ENCODE measurements around the gene COL6A2. TPM values are rescaled to one million over a fixed set of nuclear protein-coding genes. Genes with fewer than 3 reads are reported as not detected.
"Not testable (repeated sequence)": the region's sequence is repeated elsewhere in the genome, so short reads cannot be mapped to it uniquely, and the experiment has no call there.

Gene COL6A2
- total and polyA plus RNA-seq, 4 donors = 88.8 to 466 (median 185) TPM

GRCh38 chr21:46054031-46054430 lies 43.9 kb upstream of the COL6A2 start:
- no peak for DNase-seq (ENCODE audit: low read depth in 4 of 6, low spot score in 6 of 6)
- 90% methylated on average over 4 of the region's 10 CpGs for WGBS (ENCODE audit: insufficient coverage)

DNA sequence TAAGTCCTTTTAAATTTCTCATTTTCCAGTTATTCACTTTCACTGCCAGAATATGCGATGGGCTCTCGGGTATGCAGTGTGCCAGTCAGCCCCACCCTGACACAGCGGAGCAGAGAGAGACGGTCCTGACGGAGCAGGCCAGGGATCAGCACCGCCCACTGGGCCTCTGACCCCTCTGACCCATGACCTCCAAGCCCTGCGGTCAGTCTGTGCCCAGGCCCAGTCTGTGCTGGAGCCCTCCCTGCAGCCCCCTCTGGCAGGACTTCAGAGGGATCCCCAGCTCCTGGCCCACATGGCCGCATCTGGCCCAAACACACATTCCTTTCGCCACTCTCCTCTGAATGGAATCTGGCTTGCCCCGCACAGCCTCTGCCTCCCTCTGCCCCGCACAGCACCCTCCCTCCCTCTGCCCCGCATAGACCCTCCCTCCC lies 43.4 kb upstream of the COL6A2 start:
- H3K4me1 ChIP-seq (ENCODE audit: control insufficient read depth, insufficient read depth, low read length) = peaks cover 31% of the 10 kb centered on the region
- H3K27me3 ChIP-seq (ENCODE audit: control insufficient read depth, insufficient read depth, low read length) = peaks cover 3% of the 10 kb centered on the region
- WGBS (ENCODE audit: insufficient coverage) = 42% methylated on average over 10 of the region's 12 CpGs
- H3K9me3 ChIP-seq (ENCODE audit: control insufficient read depth, insufficient read depth, low read length) = no peaks in the 10 kb centered on the region
- H3K36me3 ChIP-seq (ENCODE audit: control insufficient read depth, insufficient read depth, low read length) = no peaks in the 10 kb centered on the region
- H3K4me3 ChIP-seq (ENCODE audit: low read depth, low read length) = no peak overlapping the region
- H3K27ac ChIP-seq (ENCODE audit: low read depth, low read length) = no peak overlapping the region
- DNase-seq (ENCODE audit: low read depth in 4 of 6, low spot score in 6 of 6) = no peak

More at GRCh38 chr21:46054031-46054430, 43.9 kb upstream of the COL6A2 start:
- H3K4me3 ChIP-seq (ENCODE audit: low read depth, low read length) = no peak overlapping the region
- H3K9me3 ChIP-seq (ENCODE audit: control insufficient read depth, insufficient read depth, low read length) = no peaks in the 10 kb centered on the region
- H3K36me3 ChIP-seq (ENCODE audit: control insufficient read depth, insufficient read depth, low read length) = no peaks in the 10 kb centered on the region
- H3K4me1 ChIP-seq (ENCODE audit: control insufficient read depth, insufficient read depth, low read length) = peaks cover 35% of the 10 kb centered on the region
- no peak overlapping the region for H3K27ac ChIP-seq (ENCODE audit: low read depth, low read length)
- peaks cover 3% of the 10 kb centered on the region for H3K27me3 ChIP-seq (ENCODE audit: control insufficient read depth, insufficient read depth, low read length)

DNA sequence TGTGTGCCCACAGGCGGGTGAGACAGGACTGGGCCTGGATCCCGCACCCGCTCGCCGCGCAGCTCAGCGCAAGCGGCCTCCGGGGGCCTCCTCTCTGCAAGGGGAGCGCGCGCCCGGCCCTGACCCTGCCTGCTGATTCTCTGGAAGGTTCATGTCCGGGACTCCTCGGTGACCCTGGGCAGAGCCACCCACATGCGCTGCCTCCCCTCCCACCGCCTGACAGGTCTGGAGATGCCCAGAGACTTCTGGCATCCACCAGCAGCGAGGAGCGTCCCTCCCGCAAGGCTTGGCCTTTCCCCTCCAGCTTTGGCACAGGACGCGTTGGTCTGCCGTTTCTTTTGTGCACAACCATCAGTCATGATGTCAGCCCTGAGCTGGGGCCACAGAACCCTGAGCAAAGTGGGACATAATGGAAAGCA lies 42.0 kb upstream of the COL6A2 start:
- H3K9me3 ChIP-seq (ENCODE audit: control insufficient read depth, insufficient read depth, low read length) = no peaks in the 10 kb centered on the region
- H3K36me3 ChIP-seq (ENCODE audit: control insufficient read depth, insufficient read depth, low read length) = no peaks in the 10 kb centered on the region
- peaks cover 19% of the 10 kb centered on the region for H3K4me1 ChIP-seq (ENCODE audit: control insufficient read depth, insufficient read depth, low read length)
- 61% methylated on average over 23 of the region's 23 CpGs for WGBS (ENCODE audit: insufficient coverage)
- no peak overlapping the region for H3K27ac ChIP-seq (ENCODE audit: low read depth, low read length)
- peaks cover 3% of the 10 kb centered on the region for H3K27me3 ChIP-seq (ENCODE audit: control insufficient read depth, insufficient read depth, low read length)
- no peak for DNase-seq (ENCODE audit: low read depth in 4 of 6, low spot score in 6 of 6)
- H3K4me3 ChIP-seq (ENCODE audit: low read depth, low read length) = no peak overlapping the region

DNA sequence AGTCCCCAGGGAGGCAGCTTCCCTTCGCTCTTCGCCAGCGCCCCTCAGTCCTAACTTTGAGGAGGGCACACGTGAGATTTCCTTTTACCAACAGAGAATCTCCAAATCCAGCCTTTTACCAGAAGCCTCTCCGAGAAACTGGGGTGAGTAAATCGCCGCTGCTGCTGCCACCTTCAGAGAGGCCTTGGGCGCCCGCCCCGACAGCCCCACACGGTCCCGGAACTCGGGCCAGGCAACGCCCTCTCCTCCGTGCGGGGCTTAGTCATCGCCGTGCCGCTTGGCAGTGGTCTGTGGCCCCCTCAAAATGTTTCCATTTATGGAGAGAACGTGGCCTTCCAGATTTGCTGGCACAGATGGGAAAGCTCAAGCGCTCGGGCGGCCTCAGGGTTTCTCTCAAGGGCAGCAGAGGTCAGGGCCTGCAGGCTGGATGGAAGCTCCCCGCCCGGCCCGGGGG lies 41.4 kb upstream of the COL6A2 start:
- Histone ChIP-seq H3K27ac (ENCODE audit: low read depth, low read length) (no peak overlapping the region), H3K36me3 (ENCODE audit: control insufficient read depth, insufficient read depth, low read length) (no peaks in the 10 kb centered on the region)

GRCh38 chr21:46057111-46057709 lies 40.7 kb upstream of the COL6A2 start:
- Histone ChIP-seq H3K27ac (ENCODE audit: low read depth, low read length) (no peak overlapping the region), H3K4me1 (ENCODE audit: control insufficient read depth, insufficient read depth, low read length) (peaks cover 19% of the 10 kb centered on the region), H3K9me3 (ENCODE audit: control insufficient read depth, insufficient read depth, low read length) (no peaks in the 10 kb centered on the region), H3K36me3 (ENCODE audit: control insufficient read depth, insufficient read depth, low read length) (no peaks in the 10 kb centered on the region), H3K4me3 (ENCODE audit: low read depth, low read length) (no peak overlapping the region), H3K27me3 (ENCODE audit: control insufficient read depth, insufficient read depth, low read length) (peaks cover 3% of the 10 kb centered on the region)
- DNase-seq (ENCODE audit: low read depth in 4 of 6, low spot score in 6 of 6) = no peak
- WGBS (ENCODE audit: insufficient coverage) = 71% methylated on average over 27 of the region's 27 CpGs

More for the DNA sequence above, 41.4 kb upstream of the COL6A2 start:
- no peaks in the 10 kb centered on the region for H3K9me3 ChIP-seq (ENCODE audit: control insufficient read depth, insufficient read depth, low read length)
- no peak overlapping the region for H3K4me3 ChIP-seq (ENCODE audit: low read depth, low read length)
- H3K27me3 ChIP-seq (ENCODE audit: control insufficient read depth, insufficient read depth, low read length) = peaks cover 3% of the 10 kb centered on the region
- WGBS (ENCODE audit: insufficient coverage) = 49% methylated on average over 25 of the region's 26 CpGs
- peak in 1 of 6 donors; percentile 38 for DNase-seq (ENCODE audit: low read depth in 4 of 6, low spot score in 6 of 6)
- peaks cover 19% of the 10 kb centered on the region for H3K4me1 ChIP-seq (ENCODE audit: control insufficient read depth, insufficient read depth, low read length)

DNA sequence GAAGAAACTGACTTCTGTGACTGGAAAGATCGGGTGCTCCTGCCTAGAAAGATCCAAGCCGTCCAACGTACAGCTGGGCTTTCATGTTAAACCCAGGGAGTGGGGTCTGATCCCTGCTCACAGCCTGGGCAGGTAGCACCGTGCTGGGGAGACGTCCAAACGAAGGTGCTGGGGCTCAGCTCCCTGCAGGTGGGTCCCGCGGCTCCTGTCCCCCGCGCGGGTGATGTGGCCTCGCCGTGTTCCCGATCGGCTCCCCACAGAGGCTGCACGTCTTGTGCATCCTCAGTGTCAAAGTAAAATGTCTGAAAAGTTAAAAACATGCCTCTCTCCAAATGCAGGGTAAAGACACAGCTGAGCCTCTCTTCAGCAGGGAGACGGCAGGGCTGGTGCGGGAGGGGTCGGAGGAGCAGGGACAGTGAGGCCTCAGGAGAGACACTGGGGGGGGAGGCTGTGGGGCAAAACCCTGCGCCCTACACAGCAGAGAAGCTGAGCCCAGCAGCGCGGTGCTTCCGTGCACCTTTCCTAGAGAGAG lies 40.1 kb upstream of the COL6A2 start:
- Histone ChIP-seq H3K4me1 (ENCODE audit: control insufficient read depth, insufficient read depth, low read length) (peaks cover 19% of the 10 kb centered on the region), H3K4me3 (ENCODE audit: low read depth, low read length) (no peak overlapping the region), H3K36me3 (ENCODE audit: control insufficient read depth, insufficient read depth, low read length) (no peaks in the 10 kb centered on the region), H3K27me3 (ENCODE audit: control insufficient read depth, insufficient read depth, low read length) (peaks cover 3% of the 10 kb centered on the region), H3K27ac (ENCODE audit: low read depth, low read length) (no peak overlapping the region), H3K9me3 (ENCODE audit: control insufficient read depth, insufficient read depth, low read length) (no peaks in the 10 kb centered on the region)
- DNase-seq (ENCODE audit: low read depth in 4 of 6, low spot score in 6 of 6) = no peak
- WGBS (ENCODE audit: insufficient coverage) = 82% methylated on average over 23 of the region's 23 CpGs

DNA sequence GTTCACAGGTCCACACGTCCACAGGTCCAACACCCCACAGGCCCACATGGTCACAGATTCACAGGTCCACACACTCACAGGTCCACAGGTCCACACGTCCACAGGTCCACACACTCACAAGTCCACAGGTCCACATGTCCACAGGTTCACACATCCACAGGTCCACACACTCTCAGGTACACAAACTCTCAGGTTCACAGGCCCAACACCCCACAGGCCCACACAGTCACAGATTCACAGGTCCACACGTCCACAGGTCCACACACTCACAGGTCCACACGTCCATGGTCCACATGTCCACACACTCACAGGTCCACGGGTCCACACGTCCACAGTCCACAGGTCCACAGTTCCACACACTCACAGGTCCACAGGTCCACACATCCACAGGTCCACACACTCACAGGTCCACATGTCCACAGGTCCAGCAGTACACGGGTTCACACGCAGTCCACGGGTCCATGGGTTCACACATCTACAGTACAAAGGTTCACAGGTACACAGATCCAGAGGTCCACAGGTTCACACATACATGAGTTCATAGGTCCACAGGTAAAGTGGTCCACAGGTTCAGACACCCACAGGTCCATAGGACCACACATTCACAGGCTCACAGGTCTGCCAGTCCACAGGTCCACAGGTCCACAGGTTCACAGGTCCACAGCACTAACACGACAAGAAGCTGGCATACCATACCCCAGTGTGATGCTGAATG lies 39.3 kb upstream of the COL6A2 start:
- WGBS (ENCODE audit: insufficient coverage) = 88% methylated on average over 10 of the region's 10 CpGs
- Histone ChIP-seq H3K36me3 (ENCODE audit: control insufficient read depth, insufficient read depth, low read length) (no peaks in the 10 kb centered on the region), H3K9me3 (ENCODE audit: control insufficient read depth, insufficient read depth, low read length) (no peaks in the 10 kb centered on the region), H3K4me1 (ENCODE audit: control insufficient read depth, insufficient read depth, low read length) (peaks cover 19% of the 10 kb centered on the region), H3K27me3 (ENCODE audit: control insufficient read depth, insufficient read depth, low read length) (peaks cover 3% of the 10 kb centered on the region), H3K4me3 (ENCODE audit: low read depth, low read length) (no peak overlapping the region), H3K27ac (ENCODE audit: low read depth, low read length) (no peak overlapping the region)
- no peak for DNase-seq (ENCODE audit: low read depth in 4 of 6, low spot score in 6 of 6)

GRCh38 chr21:46059195-46059594 lies 38.7 kb upstream of the COL6A2 start:
- H3K36me3 ChIP-seq (ENCODE audit: control insufficient read depth, insufficient read depth, low read length) = no peaks in the 10 kb centered on the region
- H3K27me3 ChIP-seq (ENCODE audit: control insufficient read depth, insufficient read depth, low read length) = peaks cover 3% of the 10 kb centered on the region
- H3K4me3 ChIP-seq (ENCODE audit: low read depth, low read length) = no peak overlapping the region
- H3K27ac ChIP-seq (ENCODE audit: low read depth, low read length) = no peak overlapping the region
- 82% methylated on average over 11 of the region's 12 CpGs for WGBS (ENCODE audit: insufficient coverage)
- DNase-seq (ENCODE audit: low read depth in 4 of 6, low spot score in 6 of 6) = no peak
- peaks cover 19% of the 10 kb centered on the region for H3K4me1 ChIP-seq (ENCODE audit: control insufficient read depth, insufficient read depth, low read length)
- no peaks in the 10 kb centered on the region for H3K9me3 ChIP-seq (ENCODE audit: control insufficient read depth, insufficient read depth, low read length)

DNA sequence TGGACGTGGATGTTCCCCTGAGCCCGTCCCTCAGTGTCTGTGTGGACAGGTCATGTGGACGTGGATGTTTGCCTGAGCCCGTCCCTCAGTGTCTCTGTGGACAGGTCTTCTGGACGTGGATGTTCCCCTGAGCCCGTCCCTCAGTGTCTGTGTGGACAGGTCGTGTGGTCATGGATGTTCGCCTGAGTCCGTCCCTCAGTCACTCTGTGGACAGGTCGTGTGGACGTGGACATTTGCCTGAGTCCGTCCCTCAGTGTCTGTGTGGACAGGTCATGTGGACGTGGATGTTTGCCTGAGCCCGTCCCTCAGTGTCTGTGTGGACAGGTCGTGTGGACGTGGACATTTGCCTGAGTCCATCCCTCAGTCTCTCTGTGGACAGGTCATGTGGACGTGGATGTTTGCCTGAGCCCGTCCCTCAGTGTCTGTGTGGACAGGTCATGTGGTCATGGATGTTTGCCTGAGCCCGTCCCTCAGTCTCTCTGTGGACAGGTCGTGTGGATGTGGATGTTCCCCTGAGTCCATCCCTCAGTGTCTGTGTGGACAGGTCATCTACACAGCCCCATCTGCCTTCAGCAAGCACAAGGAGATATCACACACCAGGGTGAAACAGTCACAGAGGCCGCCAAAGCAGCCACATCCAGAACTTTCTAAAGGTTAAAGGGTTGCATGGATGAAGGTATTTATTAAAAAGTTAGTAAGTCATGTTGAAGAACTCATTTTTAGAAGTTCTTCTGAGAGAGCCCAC lies 38.0 kb upstream of the COL6A2 start:
- not testable (repeated sequence) for H3K27me3 ChIP-seq (ENCODE audit: control insufficient read depth, insufficient read depth, low read length); H3K9me3 ChIP-seq (ENCODE audit: control insufficient read depth, insufficient read depth, low read length); H3K36me3 ChIP-seq (ENCODE audit: control insufficient read depth, insufficient read depth, low read length); H3K4me3 ChIP-seq (ENCODE audit: low read depth, low read length); DNase-seq (ENCODE audit: low read depth in 4 of 6, low spot score in 6 of 6); H3K27ac ChIP-seq (ENCODE audit: low read depth, low read length)
- WGBS (ENCODE audit: insufficient coverage) = 94% methylated on average over 20 of the region's 21 CpGs
- peaks cover 22% of the 10 kb centered on the region for H3K4me1 ChIP-seq (ENCODE audit: control insufficient read depth, insufficient read depth, low read length)

Measured in spinal cord (tissue), 10 donors.